DMS79 treated with DMSO at 0.1 percent for 48 hours (cell line): ENCODE results near the gene BEAN1.
A peak's percentile ranks its signal among the peaks of the same experiment; 100 is the strongest.
"Not testable (repeated sequence)": the region's sequence is repeated elsewhere in the genome, so short reads cannot be mapped to it uniquely, and the experiment has no call there.

ENCODE experiments used
- DNase-seq: peaks from one replicate; lab custom pipeline; 2025; lab: John Stamatoyannopoulos, UW

The BEAN1 gene

DNA sequence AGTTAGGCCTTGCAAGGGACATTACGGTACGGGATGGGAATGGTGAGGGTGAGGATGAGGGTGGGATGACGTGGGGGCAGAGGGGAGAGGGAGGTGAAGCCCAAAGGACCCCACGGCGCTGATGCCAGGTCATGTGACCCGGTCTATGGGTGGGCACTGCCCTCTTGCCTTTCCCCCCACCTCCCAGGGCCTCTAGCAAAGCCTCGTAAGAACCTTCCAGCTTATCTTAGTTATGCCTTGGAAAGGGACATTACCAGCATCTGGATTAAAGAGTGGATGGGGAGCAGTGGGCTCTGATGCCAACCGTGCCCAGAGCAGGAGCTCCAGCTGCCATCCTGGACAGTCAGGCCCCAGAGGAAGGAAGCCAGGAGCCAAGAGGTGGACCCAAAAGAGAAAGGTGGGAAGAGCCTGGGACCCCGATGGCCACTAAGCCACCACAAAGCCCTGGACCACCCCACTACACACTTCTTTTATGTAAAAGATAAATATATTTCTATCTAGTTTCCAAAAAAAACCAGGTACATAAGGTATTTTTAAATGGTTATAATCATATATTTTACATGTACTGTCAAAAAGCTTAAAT is 81.9 kb downstream of the BEAN1 start:
- no peak for DNase-seq

DNA sequence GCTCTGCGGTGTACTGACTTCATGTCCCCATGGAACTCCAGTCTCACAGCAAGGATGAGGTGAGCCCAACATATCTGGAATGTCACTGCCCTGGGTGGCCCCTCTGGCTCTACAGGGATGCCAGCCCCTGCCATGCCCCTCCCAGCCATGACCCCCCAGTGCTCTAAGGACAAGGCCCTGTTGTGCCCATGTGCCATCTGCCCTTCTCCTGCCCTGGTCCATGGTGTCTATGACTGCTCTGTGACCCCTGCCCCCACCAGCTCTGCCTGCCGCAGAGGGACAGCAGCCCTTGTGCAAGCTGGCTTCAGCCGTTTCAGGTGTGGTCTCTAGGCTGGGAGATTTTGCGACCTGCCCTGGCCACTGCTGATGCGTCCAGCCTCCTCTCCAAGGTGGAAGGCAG is 82.5 kb downstream of the BEAN1 start:
- no peak for DNase-seq

DNA sequence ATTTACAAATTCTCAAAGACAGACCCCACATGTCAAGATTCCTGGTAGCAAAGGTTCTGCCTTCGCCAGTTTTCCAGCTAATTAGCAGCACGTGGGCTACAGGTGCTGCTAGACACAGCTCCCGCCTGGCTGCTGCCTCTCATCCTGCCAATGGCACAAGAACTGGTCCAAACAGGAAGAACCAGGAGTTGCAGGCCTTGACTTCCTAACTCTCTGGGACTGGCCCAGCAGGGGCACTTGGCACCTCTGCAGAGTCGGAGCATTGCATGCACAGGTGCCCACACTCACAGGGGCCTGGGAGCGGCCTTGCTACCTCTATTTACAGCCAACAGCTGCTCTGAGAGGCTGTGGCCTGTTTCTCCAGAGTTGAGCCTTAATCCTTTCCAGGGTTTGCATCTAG is 83.2 kb downstream of the BEAN1 start:
- DNase-seq, result peak; percentile 42

DNA sequence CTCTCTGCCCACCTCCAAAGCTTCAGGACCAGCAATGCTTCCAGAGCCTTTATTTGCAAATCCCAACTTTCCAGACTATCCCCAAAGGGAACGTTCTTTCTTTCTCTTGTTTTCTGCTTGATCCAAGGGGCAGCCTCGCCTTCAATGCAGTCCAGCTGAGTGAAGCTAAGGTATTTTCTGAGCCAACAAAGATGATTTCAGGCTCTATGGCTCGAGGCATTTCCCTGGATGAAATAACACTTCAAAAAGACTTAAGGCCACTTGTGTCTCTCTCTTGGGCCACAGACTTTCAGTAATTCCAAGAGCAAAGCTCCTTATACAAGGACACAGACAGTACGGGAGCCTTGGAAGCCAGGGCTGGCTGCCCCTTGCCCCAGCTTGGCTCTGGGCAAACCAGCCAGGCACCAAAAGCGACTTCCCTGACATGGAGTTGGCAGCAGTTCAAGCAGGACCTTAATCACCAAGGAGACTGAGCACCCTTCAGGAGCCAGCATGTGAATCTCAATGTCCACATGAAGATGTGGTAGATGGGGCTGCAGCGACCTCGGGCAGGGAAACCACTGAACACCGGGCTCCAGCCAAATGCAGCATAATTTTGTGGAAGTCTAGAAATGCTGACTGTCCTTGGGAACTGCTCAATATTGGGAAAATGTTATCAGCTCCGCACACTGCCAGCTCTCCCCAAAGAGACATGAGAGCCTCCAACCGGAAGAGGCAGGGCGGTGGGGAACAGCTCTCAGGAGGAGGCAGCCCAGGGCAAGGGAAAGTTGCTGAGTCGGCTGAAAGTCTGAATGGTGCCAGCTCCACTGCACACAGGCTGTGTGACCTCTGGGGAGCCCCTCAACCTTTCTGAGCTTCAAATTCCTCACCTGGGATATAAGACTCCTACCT is 83.9 kb downstream of the BEAN1 start:
- DNase-seq, result peak; percentile 81

DNA sequence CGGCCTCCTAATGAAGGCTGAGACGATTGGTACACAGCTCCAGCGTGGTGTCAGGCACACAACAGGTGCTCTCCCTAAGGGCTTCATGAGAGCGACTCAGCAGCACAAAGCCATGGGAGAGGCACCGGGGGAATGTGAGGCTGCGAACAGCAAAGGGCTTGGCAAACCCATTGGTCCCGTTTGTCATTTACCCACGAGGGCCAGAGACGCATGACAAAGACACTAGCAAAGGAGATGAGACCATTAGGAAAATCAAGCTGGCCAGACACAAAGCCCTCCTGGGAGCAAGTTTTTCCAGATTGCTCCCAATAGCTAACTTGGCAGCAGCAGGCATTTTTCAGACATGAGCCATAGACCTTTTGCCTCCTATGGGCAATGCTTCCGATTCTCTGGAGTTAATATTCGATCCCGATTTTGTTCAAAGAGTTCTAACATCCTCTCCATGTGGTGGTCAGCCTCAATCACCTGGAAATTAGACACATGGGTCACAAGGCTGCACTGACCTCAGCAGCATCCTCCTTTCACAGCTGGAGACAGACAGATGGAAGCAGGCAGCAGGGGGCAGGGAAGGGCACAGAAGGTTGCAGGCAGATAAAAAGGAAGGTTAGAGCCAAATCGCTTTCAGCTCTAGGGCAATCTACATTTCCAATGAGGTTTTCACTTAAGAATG is 84.6 kb downstream of the BEAN1 start:
- peak; percentile 37 for DNase-seq

DNA sequence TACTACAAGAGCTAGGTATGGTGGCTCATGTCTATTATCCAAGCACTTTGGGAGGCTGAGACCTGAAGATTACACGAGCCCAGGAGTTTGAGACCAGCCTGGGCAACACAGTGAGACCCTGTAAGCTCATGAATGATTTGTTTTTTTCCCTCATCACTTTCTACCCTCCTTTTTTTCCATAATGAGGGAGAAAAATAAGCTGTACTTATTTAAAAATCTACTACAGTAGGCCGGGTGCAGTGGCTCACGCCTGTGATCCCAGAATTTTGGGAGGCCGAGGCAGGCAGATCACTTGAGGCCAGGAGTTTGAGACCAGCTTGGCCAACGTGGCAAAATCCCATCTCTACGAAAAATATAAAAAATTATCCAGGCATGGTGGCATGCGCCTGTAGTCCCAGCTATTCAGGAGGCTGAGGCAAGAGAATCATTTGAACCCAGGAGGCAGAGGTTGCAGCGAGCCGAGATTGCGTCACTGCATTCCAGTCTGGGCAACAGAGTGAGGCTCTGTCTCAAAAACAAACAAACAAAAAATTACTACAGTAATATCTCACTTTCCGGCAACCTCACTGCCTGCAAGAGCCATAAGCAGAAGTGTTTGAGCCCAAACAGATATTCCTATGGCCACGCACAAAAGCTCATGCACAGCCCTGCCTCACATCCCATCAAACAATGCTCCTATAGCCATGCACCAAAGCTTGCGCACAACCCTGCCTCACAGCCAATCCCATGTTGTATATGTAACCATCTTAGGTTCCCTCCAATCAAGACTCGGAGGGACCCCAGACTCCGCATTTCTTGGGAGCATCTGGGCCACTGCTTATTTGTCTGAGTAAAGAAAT is 85.4 kb downstream of the BEAN1 start:
- no peak for DNase-seq

DNA sequence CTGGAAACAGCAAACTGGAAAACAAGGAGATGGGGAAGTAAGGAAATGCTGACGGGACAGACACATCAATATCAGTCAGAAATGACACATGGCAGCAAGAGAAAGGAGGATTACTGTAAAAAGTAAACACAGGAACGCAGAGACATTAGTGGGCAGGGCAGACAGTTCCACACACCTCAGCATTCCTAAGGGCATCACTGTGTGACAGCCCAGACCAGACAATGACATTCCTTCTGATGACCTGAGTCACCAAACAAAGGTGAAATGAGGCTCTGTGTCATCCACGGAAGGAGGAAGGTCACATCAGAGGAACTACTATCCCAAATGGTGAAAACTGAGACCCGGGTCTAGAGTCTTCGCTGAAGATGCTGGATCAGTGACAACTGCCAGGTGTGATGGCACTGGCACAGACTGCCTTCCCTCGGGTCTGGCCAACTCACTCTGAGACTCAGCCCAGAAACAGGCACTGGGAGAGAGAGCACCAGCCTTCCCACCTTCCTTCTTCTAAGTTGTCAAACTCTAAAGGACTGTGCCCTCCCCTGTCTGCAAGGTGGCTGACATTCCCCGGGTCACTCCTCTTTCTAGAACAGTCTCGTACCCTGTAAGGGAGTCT is 86.1 kb downstream of the BEAN1 start:
- DNase-seq, result no peak

DNA sequence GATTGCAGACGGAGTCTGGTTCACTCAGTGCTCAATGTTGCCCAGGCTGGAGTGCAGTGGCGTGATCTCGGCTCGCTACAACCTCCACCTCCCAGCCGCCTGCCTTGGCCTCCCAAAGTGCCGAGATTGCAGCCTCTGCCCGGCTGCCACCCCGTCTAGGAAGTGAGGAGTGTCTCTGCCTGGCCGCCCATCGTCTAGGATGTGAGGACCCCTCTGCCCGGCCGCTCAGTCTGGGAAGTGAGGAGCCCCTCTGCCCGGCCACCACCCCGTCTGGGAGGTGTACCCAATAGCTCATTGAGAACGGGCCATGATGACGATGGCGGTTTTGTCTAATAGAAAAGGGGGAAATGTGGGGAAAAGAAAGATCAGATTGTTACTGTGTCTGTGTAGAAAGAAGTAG is 87.3 kb downstream of the BEAN1 start:
- not testable (repeated sequence) for DNase-seq

DNA sequence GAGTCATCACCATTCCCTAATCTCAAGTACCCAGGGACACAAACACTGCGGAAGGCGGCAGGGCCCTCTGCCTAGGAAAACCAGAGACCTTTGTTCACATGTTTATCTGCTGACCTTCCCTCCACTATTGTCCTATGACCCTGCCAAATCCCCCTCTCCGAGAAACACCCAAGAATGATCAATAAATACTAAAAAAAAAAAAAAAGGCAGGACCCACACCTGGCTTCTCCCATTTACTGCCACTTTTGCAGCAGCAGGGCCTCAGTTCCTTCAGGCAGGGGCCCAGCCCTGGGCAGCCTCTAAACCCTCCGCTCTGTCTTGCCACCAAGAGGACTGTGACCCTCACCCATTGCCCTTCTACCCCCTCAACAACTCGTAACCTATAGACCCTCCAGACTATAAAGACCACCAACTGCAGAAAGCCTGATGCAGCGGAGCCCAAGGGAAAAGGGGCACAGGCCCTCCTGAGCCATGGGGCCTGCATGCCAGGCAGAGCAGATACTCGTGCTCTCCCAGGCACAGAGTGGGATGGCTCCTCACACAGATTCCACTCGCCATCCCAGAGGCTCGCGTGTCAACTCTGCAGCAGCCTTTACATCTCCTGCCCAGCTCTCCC is 88.0 kb downstream of the BEAN1 start:
- DNase-seq, result not testable (repeated sequence)

DNA sequence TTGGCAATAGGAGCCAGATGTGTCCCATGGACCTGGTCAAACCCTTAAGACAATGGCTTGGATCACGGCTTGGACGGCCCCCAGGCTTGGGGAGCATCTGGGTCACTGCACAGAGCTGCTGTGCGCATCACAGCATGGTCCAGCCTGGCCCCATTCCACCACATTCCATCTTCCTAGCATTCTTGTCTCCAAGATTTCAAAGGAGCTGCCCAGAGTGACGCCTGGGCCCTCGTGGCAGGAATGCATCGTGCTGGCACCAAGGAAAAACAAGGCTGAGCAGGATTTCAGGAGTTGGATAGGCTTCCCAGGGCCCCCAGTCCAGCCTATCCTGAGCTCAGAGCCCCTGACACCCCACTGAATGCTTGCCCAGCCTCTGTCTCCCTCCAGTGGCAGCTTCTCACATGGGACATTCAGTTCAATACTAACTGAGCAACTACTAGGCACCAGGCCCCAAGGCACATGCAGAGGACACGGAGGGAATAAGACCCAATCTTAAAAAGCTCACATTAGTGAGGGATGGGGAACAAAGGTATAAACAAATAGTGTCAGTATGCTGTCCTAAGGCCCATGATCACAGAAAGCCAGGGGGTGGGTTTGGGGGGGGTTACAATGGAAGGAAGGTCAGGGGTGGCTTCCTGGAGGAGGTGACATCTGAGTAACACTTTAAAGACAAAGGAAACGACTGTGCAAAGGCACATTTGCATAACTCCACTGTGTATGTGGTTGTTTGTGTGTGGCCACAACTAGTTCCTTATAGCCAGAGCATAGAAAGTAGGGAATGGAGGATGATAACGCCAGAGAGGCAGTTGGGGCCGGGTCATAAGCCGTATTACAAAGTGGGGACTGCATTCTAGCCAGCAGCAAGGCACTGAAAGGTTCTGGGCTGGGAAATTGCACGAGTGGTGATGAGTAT is 88.8 kb downstream of the BEAN1 start:
- no peak for DNase-seq

DNA sequence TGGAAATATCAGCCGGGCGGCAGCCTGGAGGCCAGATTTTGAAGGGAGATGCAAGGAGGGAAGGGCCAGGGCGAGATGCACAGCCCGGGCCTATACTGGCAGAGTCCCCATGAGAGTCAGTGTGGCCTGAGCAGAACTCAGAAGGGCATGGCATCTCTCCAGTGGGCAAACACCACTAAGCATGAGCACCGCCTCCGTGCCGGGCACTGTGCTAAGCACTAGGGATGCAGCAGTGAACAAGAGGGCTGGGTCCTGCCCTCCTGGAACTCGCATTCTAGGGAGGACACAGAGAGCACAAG is 89.4 kb downstream of the BEAN1 start:
- DNase-seq, result no peak

DNA sequence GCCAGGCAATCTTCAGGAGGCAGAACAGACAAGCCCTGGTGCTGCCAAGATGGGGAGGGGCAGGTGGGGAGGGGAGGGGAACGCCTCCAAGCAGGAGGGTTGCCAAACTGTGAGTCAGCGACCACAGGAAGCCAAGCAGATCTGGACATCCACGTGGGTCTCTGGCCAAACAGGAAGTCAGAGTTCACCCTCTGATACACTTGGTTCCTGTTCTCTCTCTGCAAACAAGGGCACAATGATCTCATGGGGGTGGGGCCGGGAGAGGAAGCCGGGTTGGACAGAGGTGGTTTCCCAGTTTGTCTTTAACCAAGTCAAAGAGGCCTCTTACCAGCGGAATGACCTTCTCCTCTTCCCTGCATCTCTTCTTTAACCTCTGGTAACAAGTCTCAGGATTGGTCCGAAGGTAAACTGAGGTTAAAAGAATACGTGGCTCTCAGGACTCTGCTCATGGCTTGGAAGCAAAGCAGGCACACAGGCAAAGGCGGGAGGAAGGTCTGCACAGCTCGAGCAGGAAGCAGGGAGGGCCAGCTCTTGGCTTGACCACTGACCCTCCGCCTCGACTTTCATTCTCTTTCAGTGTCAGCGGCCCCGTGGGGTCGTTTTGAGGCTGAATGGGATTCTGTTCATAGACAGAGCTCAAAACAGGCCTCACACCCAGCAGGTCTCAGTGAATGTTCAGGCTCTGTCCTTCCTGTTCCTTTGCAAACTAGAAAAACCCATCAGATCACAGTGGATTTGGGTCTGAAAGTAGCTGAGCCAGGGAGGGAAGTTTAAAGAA is 89.9 kb downstream of the BEAN1 start:
- peak; percentile 50 for DNase-seq

DNA sequence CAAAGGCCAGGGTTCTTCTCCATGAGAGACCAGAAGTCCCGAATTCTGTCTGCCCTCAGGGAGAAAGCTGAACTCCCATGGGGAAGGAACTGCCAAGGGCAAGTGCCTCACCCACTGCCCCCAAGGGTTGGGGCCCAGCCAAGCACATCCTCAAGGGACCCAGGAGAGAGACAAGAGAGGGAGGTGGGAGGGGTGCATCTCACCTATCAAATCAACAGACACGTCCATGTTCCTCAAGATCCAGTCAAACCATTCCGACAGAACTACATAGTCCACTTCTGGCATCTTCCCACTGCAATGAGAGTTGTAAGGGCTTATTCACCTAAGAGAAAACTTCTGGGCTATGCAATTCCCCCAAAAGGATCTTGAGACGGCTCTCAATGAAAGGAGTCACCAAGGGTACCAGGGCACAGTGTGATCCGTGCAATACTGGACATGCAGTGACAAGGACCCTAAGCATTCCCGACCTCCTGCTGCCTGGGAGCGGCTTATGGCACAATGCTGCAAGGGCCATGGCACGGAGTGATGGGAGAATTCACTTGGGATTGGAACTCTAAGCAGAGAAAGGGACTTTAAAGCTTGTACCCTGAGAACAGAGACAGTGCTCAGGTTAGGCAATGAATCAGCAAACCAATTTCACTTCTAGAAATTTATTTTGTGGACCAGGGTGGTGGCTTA is 90.6 kb downstream of the BEAN1 start:
- no peak for DNase-seq

DNA sequence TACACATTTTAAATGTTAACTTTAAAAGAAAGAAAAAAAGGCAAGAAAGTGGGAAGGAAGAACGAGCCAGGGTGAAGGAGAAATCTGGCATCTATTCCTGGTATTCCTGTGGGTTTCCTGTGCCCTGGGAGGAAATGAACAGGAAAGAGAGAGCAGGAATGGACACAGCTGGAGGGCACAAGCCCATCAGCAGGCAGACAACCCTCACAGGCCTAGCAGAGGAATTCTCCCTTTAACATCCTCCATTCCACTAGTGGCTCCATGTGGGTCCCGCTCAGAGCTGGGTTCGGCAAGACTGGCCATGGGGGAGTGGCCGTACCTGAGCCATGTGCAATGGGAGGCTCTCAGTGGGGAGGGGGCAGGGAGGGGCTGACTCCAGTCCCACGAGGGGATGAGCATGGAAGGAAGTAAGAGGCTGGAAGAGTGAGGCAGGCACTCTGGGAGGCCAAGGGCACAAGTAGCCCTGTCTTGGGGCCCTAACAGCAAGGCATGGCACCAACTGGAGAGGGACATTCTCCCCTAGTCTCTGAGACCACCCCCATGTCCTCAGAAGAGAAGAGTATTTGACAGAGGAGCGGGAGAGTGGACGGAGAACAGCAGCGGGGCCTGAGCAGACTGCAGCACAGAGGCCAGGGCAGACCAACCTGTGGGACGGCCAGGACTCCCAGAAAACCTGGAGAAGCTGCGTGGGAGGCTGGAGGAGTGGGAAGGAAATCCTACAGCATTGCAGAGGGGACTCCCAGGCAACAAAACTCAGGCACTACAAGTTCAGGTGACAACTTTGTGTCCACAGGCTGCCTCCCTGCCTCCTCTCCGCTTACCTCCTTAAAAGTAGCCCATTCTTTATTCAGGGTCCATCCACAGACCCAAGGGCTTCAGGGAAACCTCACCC is 92.6 kb downstream of the BEAN1 start:
- no peak for DNase-seq

DNA sequence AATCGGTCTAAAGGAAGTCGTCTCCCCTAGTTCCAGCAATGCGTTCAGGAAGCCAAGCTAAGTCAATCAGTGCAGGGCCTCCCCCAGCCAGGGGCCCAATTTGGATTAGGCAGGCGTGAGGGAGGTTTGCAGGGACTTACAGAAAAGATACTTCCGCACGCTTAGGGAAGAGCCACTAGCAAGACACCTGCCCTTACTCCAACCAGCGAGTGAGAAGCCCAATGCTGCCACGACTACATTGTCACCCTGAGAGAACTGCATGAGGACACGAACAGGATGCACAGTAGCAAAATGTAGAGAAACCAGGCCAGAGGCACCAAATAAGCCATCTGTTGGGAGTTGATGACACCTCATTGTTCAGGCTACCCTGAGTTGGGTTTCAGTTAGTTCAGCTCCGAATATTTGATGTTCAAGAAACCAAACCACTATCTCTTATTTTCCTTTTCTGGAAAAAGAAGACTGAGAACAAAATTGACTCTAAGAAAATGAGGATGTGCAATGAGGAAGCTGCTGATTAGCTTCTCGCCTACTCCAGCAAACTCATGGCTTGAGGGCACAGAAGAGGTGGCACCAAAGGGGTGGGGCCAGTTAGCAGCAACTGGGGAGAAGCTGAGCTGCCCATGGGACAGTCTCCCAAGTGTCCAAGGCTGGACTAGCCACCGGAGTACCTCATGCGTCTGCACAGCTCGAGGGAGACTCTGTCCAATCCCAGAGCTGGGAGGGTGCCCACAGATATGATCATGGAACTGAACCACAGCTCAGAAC is 93.5 kb downstream of the BEAN1 start:
- DNase-seq, result no peak

DNA sequence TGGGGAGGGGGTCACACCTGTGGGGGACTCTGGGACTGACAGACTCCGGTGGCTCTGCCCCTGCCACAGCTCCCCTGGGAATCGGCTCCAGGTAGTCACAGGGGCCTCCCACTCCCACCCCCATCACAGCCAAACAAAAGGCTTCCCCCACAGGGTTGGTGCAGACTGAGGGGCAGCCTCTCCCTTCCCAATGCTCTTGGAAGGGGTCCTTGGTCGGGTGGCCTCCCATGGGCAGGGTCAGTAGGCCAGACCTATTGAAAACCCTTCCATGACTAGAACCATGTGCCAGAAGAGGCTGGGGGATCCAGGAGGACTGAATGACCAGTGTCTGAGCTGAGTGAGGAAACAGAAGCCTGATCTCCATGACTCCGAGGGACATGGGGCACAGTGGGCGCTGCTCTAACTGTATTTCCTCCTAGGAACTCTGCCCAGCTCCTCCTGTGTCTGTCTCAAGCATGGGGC is 94.2 kb downstream of the BEAN1 start:
- DNase-seq, result no peak
